SK-N-SH (cell line): ENCODE results near the gene CFAP57.

ENCODE experiments used
- CHD2 ChIP-seq: fragments of 150-350 bp; IDR thresholded peaks from 2 replicates; pipeline ENCODE4 v1.6.1; 2018; ENCODE audit warnings: low read length; ENCODE audit not compliant: partially characterized antibody
- CTCF ChIP-seq: fragments of 200-600 bp; sonication (generic); IDR thresholded peaks from 2 replicates; pipeline ENCODE4 v1.6.1; 2017; ENCODE audit warnings: antibody characterized with exemption, mild to moderate bottlenecking, moderate library complexity
- FOXM1 ChIP-seq: IDR thresholded peaks from 2 replicates; pipeline ENCODE4 v1.4.0; 2012; ENCODE audit warnings: low read depth, mild to moderate bottlenecking
- GABPA ChIP-seq: IDR thresholded peaks from 2 replicates; pipeline ENCODE4 v1.4.0; 2012; ENCODE audit warnings: low read depth, mild to moderate bottlenecking
- NRF1 ChIP-seq: IDR thresholded peaks from 2 replicates; pipeline ENCODE4 v1.6.1; 2012; ENCODE audit warnings: low read depth, mild to moderate bottlenecking, low read length
- PBX3 ChIP-seq: IDR thresholded peaks from 2 replicates; pipeline ENCODE4; 2012
- POLR2AphosphoS5 ChIP-seq: IDR thresholded peaks from 2 replicates; pipeline ENCODE4 v1.6.1; 2012; ENCODE audit warnings: low read depth, low read length
- RAD21 ChIP-seq: IDR thresholded peaks from 2 replicates; pipeline ENCODE4 v1.6.1; 2012; ENCODE audit warnings: mild to moderate bottlenecking, low read length
- RCOR1 ChIP-seq: fragments of 150-350 bp; IDR thresholded peaks from 2 replicates; pipeline ENCODE4 v1.6.1; 2017; ENCODE audit warnings: antibody characterized with exemption, low read length
- REST ChIP-seq: IDR thresholded peaks from 2 replicates; pipeline ENCODE4 v1.6.1; 2012; ENCODE audit warnings: mild to moderate bottlenecking, low read depth, low read length, moderate library complexity
- RFX5 ChIP-seq: IDR thresholded peaks from 2 replicates; pipeline ENCODE4 v1.6.1; 2012; ENCODE audit warnings: mild to moderate bottlenecking, improper control_type of control experiment, low read length
- RXRA ChIP-seq: IDR thresholded peaks from 2 replicates; pipeline ENCODE4 v1.4.0; 2012; ENCODE audit warnings: low read depth, mild to moderate bottlenecking, borderline replicate concordance
- SMC3 ChIP-seq: IDR thresholded peaks from 2 replicates; pipeline ENCODE4 v1.6.1; 2012; ENCODE audit warnings: low read depth, low read length, improper control_type of control experiment
- USF1 ChIP-seq: IDR thresholded peaks from 2 replicates; pipeline ENCODE4 v1.4.0; 2012; ENCODE audit warnings: low read depth, borderline replicate concordance

- no peak for TF ChIP-seq REST
- no peak for TF ChIP-seq USF1
- TF ChIP-seq CHD2: no peak
- TF ChIP-seq CTCF: no peak
- no peak for TF ChIP-seq NRF1
- no peak for TF ChIP-seq PBX3
- no peak for TF ChIP-seq RFX5
- TF ChIP-seq FOXM1: no peak
- no peak for TF ChIP-seq GABPA
- TF ChIP-seq SMC3: no peak
- no peak for TF ChIP-seq RXRA
- no peak for TF ChIP-seq RAD21
- TF ChIP-seq POLR2AphosphoS5: no peak
- no peak for TF ChIP-seq RCOR1
These were observed 32.1 kb upstream of the CFAP57 start for GRCh38 chr1:43140010-43140409.
